Kidney (tissue), 14 donors: ENCODE results near the gene ADAMTS15. TPM values are rescaled to one million over a fixed set of nuclear protein-coding genes. Genes with fewer than 3 reads are reported as not detected.
A peak's percentile ranks its signal among the peaks of the same experiment; 100 is the strongest.

Source experiments
- DNase-seq, 5 donors: peaks; one replicate each; pipeline ENCODE4 v3.0.0-alpha.2; 2013 to 2020
- FAIRE-seq: peaks from 2 replicates; lab custom pipeline; 2012; peaks lifted over from hg19 to GRCh38; lab: Jason Lieb, UNC
- H3K27ac ChIP-seq, 2 donors: one replicate each; pipeline ENCODE4 v1.7.0; 2013; ENCODE audit warnings: low read depth in 2 of 2, low read length in 2 of 2, inconsistent platforms in 1 of 2
- H3K27me3 ChIP-seq: one replicate; pipeline ENCODE4 v1.7.1; 2013; ENCODE audit warnings: low read length, inconsistent platforms; ENCODE audit not compliant: control insufficient read depth, insufficient read depth
- H3K36me3 ChIP-seq, 3 donors: one replicate each; pipeline versions ENCODE4 v1.7.0 to v1.7.1; 2013; ENCODE audit warnings: low read length in 3 of 3, control low read depth in 1 of 3, inconsistent platforms in 1 of 3; ENCODE audit not compliant: insufficient read depth in 3 of 3, control insufficient read depth in 2 of 3
- H3K4me1 ChIP-seq, 3 donors: one replicate each; pipeline versions ENCODE4 v1.7.0 to v1.7.1; 2013; ENCODE audit warnings: low read length in 3 of 3, inconsistent platforms in 1 of 3, low read depth in 1 of 3; ENCODE audit not compliant: control insufficient read depth in 2 of 3, insufficient read depth in 2 of 3
- H3K4me3 ChIP-seq, 3 donors: one replicate each; pipeline versions ENCODE4 v1.7.0 to v1.8.1; 2013; ENCODE audit warnings: low read length in 3 of 3, control low read depth in 1 of 3, inconsistent platforms in 1 of 3
- H3K9ac ChIP-seq, 3 donors: one replicate each; pipeline versions ENCODE4 v1.7.0 to v1.7.1; 2013; ENCODE audit warnings: low read length in 3 of 3, control low read depth in 1 of 3, inconsistent platforms in 1 of 3
- H3K9me3 ChIP-seq, 3 donors: one replicate each; pipeline versions ENCODE4 v1.7.0 to v1.7.1; 2013; ENCODE audit warnings: low read length in 3 of 3, control low read depth in 1 of 3, inconsistent platforms in 1 of 3; ENCODE audit not compliant: control insufficient read depth in 2 of 3, insufficient read depth in 1 of 3
- CTCF ChIP-seq: IDR thresholded peaks from 3 replicates; pipeline ENCODE4 v1.5.1; 2012; ENCODE audit warnings: mild to moderate bottlenecking, moderate library complexity, borderline replicate concordance; ENCODE audit not compliant: insufficient read depth; ENCODE audit errors: extremely low read depth
- intact Hi-C: fragments of 100-400 bp; cut with DNase I; formaldehyde crosslinking; loops from one replicate; pipeline ENCODE4 v1.11.1; 2022
- polyA plus RNA-seq: library from polyadenylated mRNA; stranded (reverse); fragments of 350-450 nt; fragmentation: Illumina TruSeq; extraction: RNeasy Lipid Tissue Mini Kit (QIAGEN cat#74804); gene quantifications from one replicate; pipeline ENCODE4 v1.2.3, GENCODE V29; 2014; ENCODE audit warnings: low read depth, low replicate concordance; ENCODE audit not compliant: insufficient read depth
- total RNA-seq: library from RNA; stranded (reverse); fragmentation: NEBNext Ultra II Directional; extraction: Animal tissue kit (Norgen Biotek cat#: 25700); gene quantifications from one replicate; pipeline ENCODE4 v1.2.1, GENCODE V29; 2021
- donor health status: control.
- donor health status: control.
- donor health status: control.
- donor health status: control.
- donor health status: control.
- donor health status: DM: yes; HTN: yes; CAD: no.
- donor health status: Normal renal cell carcinoma (clear cell type).

The ADAMTS15 gene
- total and polyA plus RNA-seq, 2 donors from 2014 or later = 3.6 to 6.2 TPM

GRCh38 chr11:130418210-130418609 is 30.2 kb upstream of the ADAMTS15 start:
- Histone ChIP-seq H3K4me3 (no peak overlapping the region), H3K4me1 (peaks cover 0 to 2% (median 0%) of the 10 kb centered on the region in 3 donors), H3K36me3 (no peaks in the 10 kb centered on the region), H3K27me3 (no peaks in the 10 kb centered on the region), H3K9ac (no peak overlapping the region), H3K27ac (no peak overlapping the region), H3K9me3 (no peaks in the 10 kb centered on the region)
- TF ChIP-seq CTCF = no peak
- intact Hi-C loops = no loop called here
- DNase-seq (no peak), FAIRE-seq (no peak)

GRCh38 chr11:130418756-130419155 is 29.7 kb upstream of the ADAMTS15 start:
- Histone ChIP-seq H3K9me3 (no peaks in the 10 kb centered on the region), H3K4me3 (no peak overlapping the region), H3K36me3 (no peaks in the 10 kb centered on the region), H3K4me1 (peaks cover 0 to 2% (median 0%) of the 10 kb centered on the region in 3 donors), H3K27ac (no peak overlapping the region), H3K27me3 (no peaks in the 10 kb centered on the region), H3K9ac (no peak overlapping the region)
- peak in 1 of 5 donors; percentile 45 for DNase-seq
- intact Hi-C loops = no loop called here
- FAIRE-seq = no peak
- no peak for TF ChIP-seq CTCF

- intact Hi-C loops = no loop called here
- H3K27ac ChIP-seq = no peak overlapping the region
- H3K9me3 ChIP-seq = no peaks in the 10 kb centered on the region
- no peak overlapping the region for H3K4me3 ChIP-seq
- no peaks in the 10 kb centered on the region for H3K27me3 ChIP-seq
- peaks cover 0 to 2% (median 0%) of the 10 kb centered on the region in 3 donors for H3K4me1 ChIP-seq
- TF ChIP-seq CTCF = no peak
- DNase-seq (no peak), FAIRE-seq (no peak)
- H3K36me3 ChIP-seq = no peaks in the 10 kb centered on the region
- no peak overlapping the region for H3K9ac ChIP-seq
These were observed 27.8 kb upstream of the ADAMTS15 start for GRCh38 chr11:130420478-130421198.
